Uterus (tissue), 4 donors: ENCODE measurements around the gene C2orf80. TPM values are rescaled to one million over a fixed set of nuclear protein-coding genes. Genes with fewer than 3 reads are reported as not detected.

Experiments
- DNase-seq, 2 donors: peaks; one replicate each; pipeline ENCODE4 v3.0.0-alpha.2; 2019 to 2020
- H3K27ac ChIP-seq, 2 donors: fragments of 200-600 bp; sonication (generic); 1 replicate in 1 of 2; 2 replicates in 1 of 2; pipeline ENCODE4 v1.5.1; 2016 to 2018
- H3K27me3 ChIP-seq, 2 donors: fragments of 200-600 bp; sonication (generic); one replicate each; pipeline ENCODE4 v1.5.1; 2018 to 2019; ENCODE audit warnings: control low read depth in 1 of 2
- H3K36me3 ChIP-seq, 2 donors: fragments of 200-600 bp; sonication (generic); one replicate each; pipeline ENCODE4 v1.5.1; 2019; ENCODE audit warnings: control low read depth in 1 of 2
- H3K4me1 ChIP-seq, 2 donors: fragments of 200-600 bp; sonication (generic); one replicate each; pipeline ENCODE4 v1.5.1; 2018 to 2019; ENCODE audit warnings: control low read depth in 1 of 2
- H3K4me3 ChIP-seq, 2 donors: fragments of 200-600 bp; sonication (generic); 1 replicate in 1 of 2; 2 replicates in 1 of 2; pipeline ENCODE4 v1.5.1; 2018 to 2019; ENCODE audit warnings: mild to moderate bottlenecking in 1 of 2
- H3K9me3 ChIP-seq, 2 donors: fragments of 200-600 bp; sonication (generic); one replicate each; pipeline ENCODE4 v1.5.1; 2019; ENCODE audit warnings: control low read depth in 1 of 2
- CTCF ChIP-seq, 4 experiments: fragments of 200-600 bp in 2 of 4; fragments of 450-650 bp in 2 of 4; sonication (generic) in 2 of 4; IDR thresholded peaks; one replicate each; pipeline ENCODE4 v1.5.1; 2016 to 2019; ENCODE audit warnings: antibody characterized with exemption in 4 of 4, mild to moderate bottlenecking in 2 of 4, moderate library complexity in 1 of 4
- POLR2A ChIP-seq, 2 donors: fragments of 450-650 bp; IDR thresholded peaks; one replicate each; pipeline ENCODE4 v1.6.1; 2016; ENCODE audit warnings: antibody characterized with exemption in 2 of 2, mild to moderate bottlenecking in 1 of 2, moderate library complexity in 1 of 2
- intact Hi-C: fragments of 100-400 bp; cut with DNase I; formaldehyde crosslinking; loops from one replicate; pipeline ENCODE4 v1.15.1; 2023; ENCODE audit warnings: low total_unique reads
- total RNA-seq, 4 donors: library from RNA; depleted of rRNA in 3 of 4; stranded (reverse); fragments of >200 nt in 3 of 4; gene quantifications; one replicate each; pipeline versions ENCODE4 v1.1.0 to v1.2.4, GENCODE V29; 2014 to 2023
- donor health status: DM: yes; HTN: yes; CAD: no.

C2orf80 gene
- total RNA-seq, 4 donors from 2014 or later, result not detected

GRCh38 chr2:208179028-208179609, 10.7 kb downstream of the C2orf80 start:
- H3K9me3 ChIP-seq, result no peaks in the 10 kb centered on the region
- intact Hi-C loops, result no loop called here
- H3K4me3 ChIP-seq, result no peak overlapping the region
- DNase-seq, result no peak
- H3K4me1 ChIP-seq, result no peaks in the 10 kb centered on the region
- no peak overlapping the region for H3K27ac ChIP-seq
- no peaks in the 10 kb centered on the region for H3K36me3 ChIP-seq
- H3K27me3 ChIP-seq, result no peaks in the 10 kb centered on the region
- TF ChIP-seq POLR2A (IDR thresholded peaks at IDR 0.05) (no peak), CTCF (IDR thresholded peaks at IDR 0.05) (no peak)

- Histone ChIP-seq H3K9me3 (no peaks in the 10 kb centered on the region), H3K27ac (no peak overlapping the region), H3K4me3 (no peak overlapping the region), H3K27me3 (no peaks in the 10 kb centered on the region), H3K4me1 (no peaks in the 10 kb centered on the region), H3K36me3 (no peaks in the 10 kb centered on the region)
- DNase-seq, result no peak
- TF ChIP-seq CTCF (IDR thresholded peaks at IDR 0.05) (no peak), POLR2A (IDR thresholded peaks at IDR 0.05) (no peak)
- intact Hi-C loops, result no loop called here
Measured at GRCh38 chr2:208175840-208176153, 14.0 kb downstream of the C2orf80 start.

- Histone ChIP-seq H3K9me3 (no peaks in the 10 kb centered on the region), H3K4me1 (no peaks in the 10 kb centered on the region), H3K4me3 (no peak overlapping the region), H3K27me3 (no peaks in the 10 kb centered on the region), H3K27ac (no peak overlapping the region), H3K36me3 (no peaks in the 10 kb centered on the region)
- intact Hi-C loops, result no loop called here
- DNase-seq, result peak; percentile 65 to 72
- TF ChIP-seq CTCF (IDR thresholded peaks at IDR 0.05) (peak; percentile 62 to 79 (median 72)), POLR2A (IDR thresholded peaks at IDR 0.05) (no peak)
Measured at GRCh38 chr2:208175069-208175839, 14.6 kb downstream of the C2orf80 start.

- H3K4me3 ChIP-seq, result no peak overlapping the region
- H3K27me3 ChIP-seq, result no peaks in the 10 kb centered on the region
- DNase-seq, result no peak
- H3K36me3 ChIP-seq, result no peaks in the 10 kb centered on the region
- H3K9me3 ChIP-seq, result no peaks in the 10 kb centered on the region
- intact Hi-C loops, result no loop called here
- no peak for TF ChIP-seq CTCF (IDR thresholded peaks at IDR 0.05)
- no peak for TF ChIP-seq POLR2A (IDR thresholded peaks at IDR 0.05)
- no peaks in the 10 kb centered on the region for H3K4me1 ChIP-seq
- H3K27ac ChIP-seq, result no peak overlapping the region
Measured at GRCh38 chr2:208174144-208174543, 15.7 kb downstream of the C2orf80 start.

GRCh38 chr2:208172125-208172524, 17.7 kb downstream of the C2orf80 start:
- Histone ChIP-seq H3K4me3 (no peak overlapping the region), H3K36me3 (no peaks in the 10 kb centered on the region), H3K27ac (no peak overlapping the region), H3K4me1 (no peaks in the 10 kb centered on the region), H3K27me3 (no peaks in the 10 kb centered on the region), H3K9me3 (no peaks in the 10 kb centered on the region)
- DNase-seq, result no peak
- intact Hi-C loops, result no loop called here
- TF ChIP-seq POLR2A (IDR thresholded peaks at IDR 0.05) (no peak), CTCF (IDR thresholded peaks at IDR 0.05) (no peak)
